ENCODE data around the gene UQCC3.

Gene UQCC3

DNA sequence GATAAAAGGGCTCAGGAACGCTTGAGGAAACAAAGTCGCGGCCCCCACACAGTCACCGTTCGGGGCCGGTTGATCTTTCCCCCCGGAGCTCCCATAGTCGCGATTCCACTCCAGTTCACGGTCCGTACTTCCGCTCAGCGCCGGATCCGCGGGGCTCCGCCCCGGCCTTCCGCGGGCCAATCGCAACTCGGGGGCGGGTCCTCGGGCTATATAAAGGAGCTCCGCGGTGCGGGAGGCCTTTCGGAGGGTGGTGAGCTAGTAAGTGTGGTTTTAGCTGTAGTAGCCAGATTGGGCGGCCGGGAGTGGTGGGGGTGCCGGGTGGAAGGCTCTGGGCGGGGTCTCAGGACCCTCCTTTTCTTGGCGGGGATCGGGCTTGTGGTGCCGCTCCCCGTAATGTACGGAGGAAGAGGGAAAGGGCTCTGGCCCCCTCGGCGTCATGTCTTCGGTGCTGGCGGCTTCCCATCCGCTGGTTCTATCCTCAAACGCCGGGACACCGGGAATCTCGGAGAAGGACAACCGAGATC lies 6.3 kb upstream of the UQCC3 start, which contains the start of the genes C11orf98 and CSKMT:
TSS of gene C11orf98 (minus strand) at position 136 of the 524 bp plus-strand sequence. CDS start at position 95, 41 bp downstream.
TSS of gene CSKMT (plus strand) at position 238 of the 524 bp plus-strand sequence. CDS start 568 bp downstream, outside the sequence.
- H3K36me3 ChIP-seq, result peaks cover 27% of the 10 kb centered on the region
- TF ChIP-seq, protein P1, sequence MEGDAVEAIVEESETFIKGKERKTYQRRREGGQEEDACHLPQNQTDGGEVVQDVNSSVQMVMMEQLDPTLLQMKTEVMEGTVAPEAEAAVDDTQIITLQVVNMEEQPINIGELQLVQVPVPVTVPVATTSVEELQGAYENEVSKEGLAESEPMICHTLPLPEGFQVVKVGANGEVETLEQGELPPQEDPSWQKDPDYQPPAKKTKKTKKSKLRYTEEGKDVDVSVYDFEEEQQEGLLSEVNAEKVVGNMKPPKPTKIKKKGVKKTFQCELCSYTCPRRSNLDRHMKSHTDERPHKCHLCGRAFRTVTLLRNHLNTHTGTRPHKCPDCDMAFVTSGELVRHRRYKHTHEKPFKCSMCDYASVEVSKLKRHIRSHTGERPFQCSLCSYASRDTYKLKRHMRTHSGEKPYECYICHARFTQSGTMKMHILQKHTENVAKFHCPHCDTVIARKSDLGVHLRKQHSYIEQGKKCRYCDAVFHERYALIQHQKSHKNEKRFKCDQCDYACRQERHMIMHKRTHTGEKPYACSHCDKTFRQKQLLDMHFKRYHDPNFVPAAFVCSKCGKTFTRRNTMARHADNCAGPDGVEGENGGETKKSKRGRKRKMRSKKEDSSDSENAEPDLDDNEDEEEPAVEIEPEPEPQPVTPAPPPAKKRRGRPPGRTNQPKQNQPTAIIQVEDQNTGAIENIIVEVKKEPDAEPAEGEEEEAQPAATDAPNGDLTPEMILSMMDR (IDR thresholded peaks at IDR 0.05; ENCODE audit: low read depth, low read length), result no peak
- H3K27me3 ChIP-seq, result no peaks in the 10 kb centered on the region
- H3K4me3 ChIP-seq (ENCODE audit: low read depth, low read length), result peak within 1 kb of the TSS; percentile 93
- DNase-seq, result peak; percentile 89
- no peaks in the 10 kb centered on the region for H3K9me3 ChIP-seq
- H3K4me1 ChIP-seq, result no peaks in the 10 kb centered on the region

DNA sequence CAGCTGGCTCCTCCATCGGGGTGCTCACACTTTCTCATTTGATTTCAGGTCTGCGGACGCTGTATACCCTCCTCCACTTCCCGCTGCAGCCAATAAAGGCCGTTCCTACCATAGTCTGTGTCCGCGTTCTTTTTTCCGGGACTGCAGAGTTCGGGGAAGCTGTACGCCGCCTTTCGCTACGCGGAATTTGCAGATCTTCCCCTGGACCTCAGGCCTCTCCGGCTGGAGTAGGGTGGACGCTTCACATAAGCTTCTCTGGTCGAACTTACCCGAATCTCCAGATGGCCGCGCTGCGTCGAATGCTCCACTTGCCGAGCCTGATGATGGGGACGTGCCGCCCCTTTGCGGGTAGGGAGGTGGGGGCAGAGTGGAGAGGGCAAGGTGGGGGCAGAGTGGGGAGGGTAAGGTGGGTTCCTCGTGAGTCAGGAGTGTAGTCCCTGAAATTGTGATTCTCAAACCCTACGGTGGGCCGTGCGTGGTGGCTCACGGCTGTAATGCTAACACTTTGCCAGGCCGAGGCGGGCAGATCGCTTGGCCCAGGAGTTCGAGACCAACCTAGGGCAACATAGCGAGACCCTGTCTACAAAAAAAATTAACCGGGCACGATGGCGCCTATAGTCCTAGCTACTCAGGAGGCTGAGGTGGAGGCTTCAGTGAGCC lies 5.7 kb upstream of the UQCC3 start:
- TF ChIP-seq, protein P1 (IDR thresholded peaks at IDR 0.05; ENCODE audit: low read depth, low read length), result no peak
- Histone ChIP-seq H3K36me3 (peaks cover 27% of the 10 kb centered on the region), H3K9me3 (no peaks in the 10 kb centered on the region), H3K4me1 (no peaks in the 10 kb centered on the region), H3K4me3 (ENCODE audit: low read depth, low read length) (peak overlapping the region; percentile 93), H3K27me3 (no peaks in the 10 kb centered on the region)
- peak; percentile 24 for DNase-seq

- Histone ChIP-seq H3K4me3 (ENCODE audit: low read depth, low read length) (peak overlapping the region; percentile 93), H3K4me1 (no peaks in the 10 kb centered on the region), H3K9me3 (no peaks in the 10 kb centered on the region), H3K36me3 (peaks cover 27% of the 10 kb centered on the region), H3K27me3 (no peaks in the 10 kb centered on the region)
- no peak for DNase-seq
- TF ChIP-seq, protein P1 (IDR thresholded peaks at IDR 0.05; ENCODE audit: low read depth, low read length), result no peak
These were observed 5.1 kb upstream of the UQCC3 start for GRCh38 chr11:62666259-62666926.

DNA sequence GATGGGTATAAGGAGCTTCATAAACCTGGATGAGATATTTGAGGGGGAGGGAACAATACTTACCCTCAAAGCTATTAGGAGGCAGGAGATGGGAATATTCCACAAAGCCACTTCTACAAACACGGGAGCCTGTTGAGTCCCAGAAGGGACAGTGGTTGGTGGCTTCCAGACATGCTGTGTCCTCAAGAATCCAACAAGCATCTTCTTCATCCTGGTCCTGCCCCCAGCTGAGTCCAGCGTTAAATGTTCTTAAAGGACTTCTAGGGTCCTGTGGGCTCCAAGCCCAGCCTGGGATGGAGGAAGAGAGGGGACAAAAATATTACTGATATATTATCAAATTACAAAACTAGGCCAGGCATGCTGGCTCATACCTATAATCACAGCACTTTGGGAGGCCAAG lies 4.0 kb upstream of the UQCC3 start:
- Histone ChIP-seq H3K9me3 (no peaks in the 10 kb centered on the region), H3K4me1 (no peaks in the 10 kb centered on the region), H3K27me3 (no peaks in the 10 kb centered on the region), H3K36me3 (peaks cover 24% of the 10 kb centered on the region), H3K4me3 (ENCODE audit: low read depth, low read length) (peak overlapping the region; percentile 93)
- TF ChIP-seq, protein P1 (IDR thresholded peaks at IDR 0.05; ENCODE audit: low read depth, low read length), result no peak
- DNase-seq, result no peak

GRCh38 chr11:62669420-62670161 lies 1.9 kb upstream of the UQCC3 start:
- Histone ChIP-seq H3K4me1 (no peaks in the 10 kb centered on the region), H3K36me3 (peaks cover 23% of the 10 kb centered on the region), H3K27me3 (no peaks in the 10 kb centered on the region), H3K4me3 (ENCODE audit: low read depth, low read length) (no peak overlapping the region), H3K9me3 (no peaks in the 10 kb centered on the region)
- no peak for DNase-seq
- TF ChIP-seq, protein P1 (IDR thresholded peaks at IDR 0.05; ENCODE audit: low read depth, low read length), result no peak
